Caco-2 (cell line): Measurements from ENCODE around the gene BNIP5. TPM values are rescaled to one million over a fixed set of nuclear protein-coding genes. Genes with fewer than 3 reads are reported as not detected.

Experiments used
- BruUV-seq: library from RNA; stranded (reverse); fragments of 400-500 nt; replicated peaks from 2 replicates; lab custom pipeline; 2021; lab: Mats Ljungman, UMichigan
- CTCF ChIA-PET: fragments of 300-600 bp; sonication (Branson Sonifier 250); formaldehyde crosslinking; loops from one replicate; lab custom pipeline; 2022; ENCODE audit warnings: antibody characterized with exemption; lab: Charles Lee
- POLR2A ChIA-PET: fragments of 300-600 bp; sonication (Branson Sonifier 250); formaldehyde crosslinking; loops from one replicate; lab custom pipeline; 2022; ENCODE audit warnings: antibody characterized with exemption; lab: Charles Lee
- DNase-seq, 2 experiments: peaks; one replicate each; pipeline versions ENCODE4 v3.0.0 to v3.0.0-alpha.2; 2020 to 2022
- H3K27me3 ChIP-seq: replicated peaks from 2 replicates; pipeline ENCODE4 v1.6.0; 2011; ENCODE audit warnings: low read length; ENCODE audit not compliant: control insufficient read depth, insufficient read depth
- H3K36me3 ChIP-seq: 2 replicates; pipeline ENCODE4 v1.5.1; 2011; ENCODE audit warnings: low read length; ENCODE audit not compliant: control insufficient read depth, insufficient read depth
- H3K4me1 ChIP-seq: fragments of 250-450 bp; sonication (Bioruptor Pico); 2 replicates; pipeline ENCODE4 v1.5.1; 2020; ENCODE audit warnings: mild to moderate bottlenecking
- H3K4me3 ChIP-seq: 2 replicates; pipeline ENCODE4 v1.5.1; 2011; ENCODE audit warnings: low read depth, mild to moderate bottlenecking, control low read depth, low read length
- H3K9me3 ChIP-seq: fragments of 250-450 bp; sonication (Bioruptor Pico); 2 replicates; pipeline ENCODE4 v1.5.1; 2020; ENCODE audit warnings: mild to moderate bottlenecking, moderate library complexity
- H3K27ac Mint-ChIP-seq: one replicate; pipeline ENCODE4 v1.8.0; 2022; ENCODE audit warnings: mixed read lengths; ENCODE audit not compliant: unreplicated experiment
- H3K27me3 Mint-ChIP-seq: one replicate; pipeline ENCODE4 v1.8.0; 2022; ENCODE audit warnings: mixed read lengths; ENCODE audit not compliant: insufficient read depth, unreplicated experiment
- H3K36me3 Mint-ChIP-seq: one replicate; pipeline ENCODE4 v1.8.0; 2022; ENCODE audit warnings: mild to moderate bottlenecking, mixed read lengths; ENCODE audit not compliant: insufficient read depth, unreplicated experiment
- H3K4me1 Mint-ChIP-seq: one replicate; pipeline ENCODE4 v1.8.0; 2022; ENCODE audit warnings: low read depth, mixed read lengths; ENCODE audit not compliant: unreplicated experiment
- H3K4me3 Mint-ChIP-seq: one replicate; pipeline ENCODE4 v1.8.0; 2022; ENCODE audit warnings: mild to moderate bottlenecking, moderate library complexity, mixed read lengths; ENCODE audit not compliant: unreplicated experiment
- H3K9me3 Mint-ChIP-seq: one replicate; pipeline ENCODE4 v1.8.0; 2022; ENCODE audit warnings: mixed read lengths; ENCODE audit not compliant: unreplicated experiment
- intact Hi-C: fragments of 100-400 bp; cut with micrococcal nuclease; formaldehyde crosslinking; loops from one replicate; pipeline ENCODE4 v1.10.0; 2022; ENCODE audit not compliant: unreplicated experiment
- total RNA-seq: library from RNA; stranded (reverse); gene quantifications from 2 replicates; pipeline ENCODE4 v1.2.3, GENCODE V29; 2022
- TF ChIP-seq, protein P1 (sequence below), 2 experiments: fragments of 200-600 bp in 1 of 2; IDR thresholded peaks; 1 replicate in 1 of 2; 2 replicates in 1 of 2; pipeline versions ENCODE4 v1.5.1 to v1.8.0; 2011 to 2022; ENCODE audit warnings: antibody characterized with exemption in 1 of 2, control low read depth in 1 of 2, inconsistent platforms in 1 of 2, low read depth in 1 of 2, low read length in 1 of 2, mild to moderate bottlenecking in 1 of 2, moderate library complexity in 1 of 2; ENCODE audit not compliant: insufficient read depth in 1 of 2, severe bottlenecking in 1 of 2, unreplicated experiment in 1 of 2

The BNIP5 gene
- total RNA-seq, 1 experiment from 2014 or later = 0.50 TPM

- H3K36me3 Mint-ChIP-seq = no peaks in the 10 kb centered on the region
- peaks cover 4% of the 10 kb centered on the region for H3K4me1 Mint-ChIP-seq
- DNase-seq = no peak
- H3K27me3 Mint-ChIP-seq = peaks cover 5% of the 10 kb centered on the region
- H3K4me1 ChIP-seq = no peaks in the 10 kb centered on the region
- TF ChIP-seq, protein P1, sequence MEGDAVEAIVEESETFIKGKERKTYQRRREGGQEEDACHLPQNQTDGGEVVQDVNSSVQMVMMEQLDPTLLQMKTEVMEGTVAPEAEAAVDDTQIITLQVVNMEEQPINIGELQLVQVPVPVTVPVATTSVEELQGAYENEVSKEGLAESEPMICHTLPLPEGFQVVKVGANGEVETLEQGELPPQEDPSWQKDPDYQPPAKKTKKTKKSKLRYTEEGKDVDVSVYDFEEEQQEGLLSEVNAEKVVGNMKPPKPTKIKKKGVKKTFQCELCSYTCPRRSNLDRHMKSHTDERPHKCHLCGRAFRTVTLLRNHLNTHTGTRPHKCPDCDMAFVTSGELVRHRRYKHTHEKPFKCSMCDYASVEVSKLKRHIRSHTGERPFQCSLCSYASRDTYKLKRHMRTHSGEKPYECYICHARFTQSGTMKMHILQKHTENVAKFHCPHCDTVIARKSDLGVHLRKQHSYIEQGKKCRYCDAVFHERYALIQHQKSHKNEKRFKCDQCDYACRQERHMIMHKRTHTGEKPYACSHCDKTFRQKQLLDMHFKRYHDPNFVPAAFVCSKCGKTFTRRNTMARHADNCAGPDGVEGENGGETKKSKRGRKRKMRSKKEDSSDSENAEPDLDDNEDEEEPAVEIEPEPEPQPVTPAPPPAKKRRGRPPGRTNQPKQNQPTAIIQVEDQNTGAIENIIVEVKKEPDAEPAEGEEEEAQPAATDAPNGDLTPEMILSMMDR (IDR thresholded peaks at IDR 0.05; ENCODE audit: insufficient read depth in 1 of 2, low read depth in 1 of 2, low read length in 1 of 2, severe bottlenecking in 1 of 2, unreplicated experiment in 1 of 2) = no peak
- no peaks in the 10 kb centered on the region for H3K36me3 ChIP-seq
- peaks cover 3% of the 10 kb centered on the region; the same call in 1 of the 2 replicates for H3K27me3 ChIP-seq
- intact Hi-C loops = no loop called here
- H3K9me3 Mint-ChIP-seq = no peaks in the 10 kb centered on the region
- no peaks in the 10 kb centered on the region for H3K9me3 ChIP-seq
- BruUV-seq = no TSS peak
- no peak overlapping the region for H3K27ac Mint-ChIP-seq
- no peak overlapping the region for H3K4me3 Mint-ChIP-seq
- ChIA-PET CTCF (no interaction called here), POLR2A (interaction anchor here (0.5 kb wide), 1 partner anchor 95 kb away, joined by 3 read pairs; no protein-coding TSS in a partner anchor)
- H3K4me3 ChIP-seq = no peak overlapping the region
Observed at GRCh38 chr6:36382976-36383375, 46.3 kb upstream of the BNIP5 start.

DNA sequence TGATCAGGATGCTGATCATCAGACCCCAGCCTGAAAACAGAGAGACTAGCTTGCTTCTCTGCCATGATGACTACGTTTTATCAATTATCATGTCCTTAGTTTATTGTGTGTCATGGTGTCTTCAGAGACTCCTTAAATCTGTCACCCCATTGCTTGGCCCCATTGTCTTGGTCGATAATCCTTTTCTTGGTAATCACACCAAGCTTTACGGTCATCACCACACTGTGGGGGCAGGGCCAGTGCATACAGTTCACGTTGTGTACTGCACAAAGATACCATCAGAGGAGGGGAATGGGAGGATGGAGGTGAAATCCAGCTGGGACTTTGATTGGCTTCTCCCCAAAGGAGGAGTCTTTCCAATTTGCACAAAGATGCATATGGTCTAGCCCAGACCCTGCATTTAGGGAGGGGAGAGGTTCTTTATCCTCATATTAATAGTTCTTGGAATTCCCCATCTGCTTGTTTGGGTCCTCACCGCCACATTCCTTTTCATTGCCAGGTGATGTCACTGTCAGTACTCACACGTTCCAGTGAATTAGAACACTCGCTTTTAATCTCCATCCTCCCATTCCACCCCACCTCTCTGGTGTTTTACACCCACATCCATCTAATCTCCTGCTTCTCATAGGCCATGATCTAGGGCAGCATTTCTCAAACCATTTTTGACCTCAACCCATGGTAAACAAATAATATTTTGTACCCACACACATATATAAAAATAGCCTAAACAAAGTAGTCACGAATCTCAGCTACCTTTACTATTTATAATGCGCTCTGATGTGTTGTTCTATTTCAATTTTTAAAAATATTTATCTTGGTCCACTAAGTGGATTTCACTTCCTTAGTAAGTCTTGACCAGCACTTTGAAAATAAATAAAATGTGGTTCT is 45.1 kb upstream of the BNIP5 start:
- Histone ChIP-seq H3K4me3 (no peak overlapping the region), H3K4me1 (no peaks in the 10 kb centered on the region), H3K36me3 (no peaks in the 10 kb centered on the region), H3K27me3 (0 out of 2 replicates have a peak, but pooled peaks cover 1% of the 10 kb centered on the region), H3K9me3 (no peaks in the 10 kb centered on the region)
- intact Hi-C loops = no loop called here
- no peaks in the 10 kb centered on the region for H3K36me3 Mint-ChIP-seq
- BruUV-seq = no TSS peak
- H3K4me1 Mint-ChIP-seq = no peaks in the 10 kb centered on the region
- no peak overlapping the region for H3K4me3 Mint-ChIP-seq
- no peak for DNase-seq
- no peaks in the 10 kb centered on the region for H3K9me3 Mint-ChIP-seq
- H3K27me3 Mint-ChIP-seq = no peaks in the 10 kb centered on the region
- TF ChIP-seq, protein P1 (IDR thresholded peaks at IDR 0.05; ENCODE audit: insufficient read depth in 1 of 2, low read depth in 1 of 2, low read length in 1 of 2, severe bottlenecking in 1 of 2, unreplicated experiment in 1 of 2) = no peak
- CTCF ChIA-PET = no interaction called here
- POLR2A ChIA-PET = no interaction called here
- no peak overlapping the region for H3K27ac Mint-ChIP-seq

- Mint-ChIP-seq H3K27me3 (no peaks in the 10 kb centered on the region), H3K4me1 (no peaks in the 10 kb centered on the region), H3K9me3 (no peaks in the 10 kb centered on the region), H3K27ac (no peak overlapping the region), H3K4me3 (no peak overlapping the region), H3K36me3 (no peaks in the 10 kb centered on the region)
- Histone ChIP-seq H3K36me3 (no peaks in the 10 kb centered on the region), H3K4me3 (no peak overlapping the region), H3K9me3 (no peaks in the 10 kb centered on the region), H3K27me3 (no peaks in the 10 kb centered on the region), H3K4me1 (no peaks in the 10 kb centered on the region)
- BruUV-seq = no TSS peak
- ChIA-PET CTCF (interaction anchor here (0.5 kb wide), 1 partner anchor 197 kb away, joined by 4 read pairs; no protein-coding TSS in a partner anchor), POLR2A (no interaction called here)
- intact Hi-C loops = no loop called here
- TF ChIP-seq, protein P1 (IDR thresholded peaks at IDR 0.05; ENCODE audit: insufficient read depth in 1 of 2, low read depth in 1 of 2, low read length in 1 of 2, severe bottlenecking in 1 of 2, unreplicated experiment in 1 of 2) = no peak
- DNase-seq = no peak
Observed at GRCh38 chr6:36380166-36380565, 43.5 kb upstream of the BNIP5 start.
